Daoy (cell line): Measurements from ENCODE around the gene SREK1. TPM values are rescaled to one million over a fixed set of nuclear protein-coding genes. Genes with fewer than 3 reads are reported as not detected.
A peak's percentile ranks its signal among the peaks of the same experiment; 100 is the strongest.

ENCODE experiments used
- DNase-seq: peaks from one replicate; pipeline ENCODE4 v3.0.0-alpha.2; 2015; ENCODE audit warnings: low read depth
- total RNA-seq: library from RNA; depleted of rRNA; stranded (reverse); fragments of >200 nt; shearing (Covaris generic); gene quantifications from 2 replicates; pipeline ENCODE4 v1.2.3, GENCODE V29; 2014

Gene SREK1
- total RNA-seq, 1 experiment from 2014 or later: 37.2 TPM

- no peak for DNase-seq
These were observed 20.1 kb downstream of the SREK1 start for GRCh38 chr5:66164044-66164790.

GRCh38 chr5:66168226-66168625 is 24.1 kb downstream of the SREK1 start:
- no peak for DNase-seq

- DNase-seq: peak; percentile 5
These were observed 25.4 kb downstream of the SREK1 start for GRCh38 chr5:66169534-66169933.

GRCh38 chr5:66170195-66170919 is 26.3 kb downstream of the SREK1 start:
- no peak for DNase-seq

- DNase-seq: peak; percentile 37
These were observed 27.5 kb downstream of the SREK1 start for GRCh38 chr5:66171349-66172344.

- no peak for DNase-seq
These were observed 30.2 kb downstream of the SREK1 start for GRCh38 chr5:66174338-66174737.

GRCh38 chr5:66178799-66179198 is 34.7 kb downstream of the SREK1 start:
- no peak for DNase-seq

- no peak for DNase-seq
These were observed 35.4 kb downstream of the SREK1 start for GRCh38 chr5:66179297-66180051.

GRCh38 chr5:66180282-66181155 is 36.4 kb downstream of the SREK1 start:
- no peak for DNase-seq

GRCh38 chr5:66186108-66186507 is 42.0 kb downstream of the SREK1 start:
- no peak for DNase-seq

- DNase-seq: no peak
These were observed 49.3 kb downstream of the SREK1 start for GRCh38 chr5:66193419-66193818.

GRCh38 chr5:66197764-66198405 is 53.8 kb downstream of the SREK1 start:
- peak; percentile 56 for DNase-seq

GRCh38 chr5:66198837-66199236 is 54.7 kb downstream of the SREK1 start:
- no peak for DNase-seq

GRCh38 chr5:66203531-66203930 is 59.4 kb downstream of the SREK1 start:
- no peak for DNase-seq

GRCh38 chr5:66206465-66206864 is 62.4 kb downstream of the SREK1 start:
- no peak for DNase-seq

- DNase-seq: no peak
These were observed 63.9 kb downstream of the SREK1 start for GRCh38 chr5:66207800-66208561.

GRCh38 chr5:66209350-66209749 is 65.2 kb downstream of the SREK1 start:
- DNase-seq: peak; percentile 76

GRCh38 chr5:66209794-66210193 is 65.7 kb downstream of the SREK1 start:
- no peak for DNase-seq

- DNase-seq: no peak
These were observed 69.4 kb downstream of the SREK1 start for GRCh38 chr5:66213533-66213932.
